ENCODE results near the gene NTF3.
A peak's percentile ranks its signal among the peaks of the same experiment; 100 is the strongest.

NTF3 gene

GRCh38 chr12:5489760-5490406 is 58.0 kb downstream of the NTF3 start:
- DNase-seq, result no peak

- no peak for DNase-seq
Observed at GRCh38 chr12:5492562-5492961, 60.7 kb downstream of the NTF3 start.

GRCh38 chr12:5493018-5493417 is 61.1 kb downstream of the NTF3 start:
- no peak for DNase-seq

- DNase-seq, result no peak
Observed at GRCh38 chr12:5494343-5494742, 62.4 kb downstream of the NTF3 start.

GRCh38 chr12:5497329-5498053 is 65.6 kb downstream of the NTF3 start:
- DNase-seq, result no peak

- DNase-seq, result no peak
Observed at GRCh38 chr12:5498076-5498475, 66.2 kb downstream of the NTF3 start.

- no peak for DNase-seq
Observed at GRCh38 chr12:5498806-5499205, 66.9 kb downstream of the NTF3 start.

- no peak for DNase-seq
Observed at GRCh38 chr12:5499566-5500330, 67.8 kb downstream of the NTF3 start.

GRCh38 chr12:5500331-5500659 is 68.4 kb downstream of the NTF3 start:
- no peak for DNase-seq

- peak; percentile 30 for DNase-seq
Observed at GRCh38 chr12:5503774-5504173, 71.9 kb downstream of the NTF3 start.

- DNase-seq, result no peak
Observed at GRCh38 chr12:5505116-5505515, 73.2 kb downstream of the NTF3 start.

- DNase-seq, result no peak
Observed at GRCh38 chr12:5505751-5506150, 73.8 kb downstream of the NTF3 start.

- no peak for DNase-seq
Observed at GRCh38 chr12:5506295-5506694, 74.4 kb downstream of the NTF3 start.

GRCh38 chr12:5506821-5507231 is 74.9 kb downstream of the NTF3 start:
- DNase-seq, result no peak

- no peak for DNase-seq
Observed at GRCh38 chr12:5507401-5507935, 75.6 kb downstream of the NTF3 start.

GRCh38 chr12:5507944-5508343 is 76.0 kb downstream of the NTF3 start:
- no peak for DNase-seq

- no peak for DNase-seq
Observed at GRCh38 chr12:5509102-5509501, 77.2 kb downstream of the NTF3 start.

GRCh38 chr12:5509557-5509956 is 77.6 kb downstream of the NTF3 start:
- no peak for DNase-seq

- no peak for DNase-seq
Observed at GRCh38 chr12:5510251-5510805, 78.4 kb downstream of the NTF3 start.

GRCh38 chr12:5511256-5511643 is 79.3 kb downstream of the NTF3 start:
- no peak for DNase-seq

- DNase-seq, result no peak
Observed at GRCh38 chr12:5511644-5512600, 80.0 kb downstream of the NTF3 start.

- DNase-seq, result no peak
Observed at GRCh38 chr12:5512601-5512970, 80.7 kb downstream of the NTF3 start.

Data from DMS79 (cell line).